Measurements from ENCODE around the gene FOXF2. TPM values are rescaled to one million over a fixed set of nuclear protein-coding genes. Genes with fewer than 3 reads are reported as not detected.

Gene FOXF2
- total and polyA plus RNA-seq, 2 of the 13 experiments (the other 11 are each of a cell fraction or from before 2014, with no cell fraction given): not detected

GRCh38 chr6:1395506-1395905, 6.1 kb downstream of the FOXF2 start:
- CTCF ChIA-PET (ENCODE audit: low intra/inter-chr PET ratio, low total read pairs): no interaction called here
- BruUV-seq (replicated peaks): no TSS peak
- Histone ChIP-seq H3K4me1 (ENCODE audit: insufficient read depth, low read length) (no peaks in the 10 kb centered on the region), H3K4me2 (ENCODE audit: low read depth, low read length) (no peak overlapping the region), H4K20me1 (ENCODE audit: insufficient read depth, low read length) (peaks cover 4% of the 10 kb centered on the region), H3K4me3 (replicated peaks in 1 of 3; ENCODE audit: insufficient read depth in 1 of 3, low read depth in 2 of 3, low read length in 3 of 3) (no peak overlapping the region), H3K27ac (ENCODE audit: extremely low read length, insufficient read depth, low read length) (no peak overlapping the region), H3K79me2 (ENCODE audit: insufficient read depth, low read length) (no peaks in the 10 kb centered on the region), H3K27me3 (ENCODE audit: control insufficient read depth in 1 of 2, insufficient read depth in 2 of 2, low read length in 2 of 2) (peaks cover 41 to 93% of the 10 kb centered on the region in 2 experiments; a peak in 4 of 5 replicates), H2AFZ (ENCODE audit: low read length) (no peak overlapping the region), H3K9ac (ENCODE audit: insufficient read depth, low read depth, low read length) (no peak overlapping the region), H3K9me3 (ENCODE audit: low read length) (no peaks in the 10 kb centered on the region), H3K36me3 (replicated peaks in 1 of 2; ENCODE audit: control insufficient read depth in 1 of 2, insufficient read depth in 2 of 2, low read length in 2 of 2) (no peaks in the 10 kb centered on the region)
- FAIRE-seq (no peak), DNase-seq (ENCODE audit: low spot score) (no peak), ATAC-seq (no peak)
- POLR2A ChIA-PET: no interaction called here
- in situ Hi-C loops (cut with HindIII; ENCODE audit: extremely low pct_ligation_motif_present, low pct_unique_long_range_greater_than_20kb): loop anchor here (10.0 kb wide), 1 partner anchor 801 kb away; no protein-coding TSS in a partner anchor
- 23% methylated on average over 4 of the region's 4 CpGs for WGBS (ENCODE audit: low lambda C conversion rate)
- intact Hi-C loops (cut with micrococcal nuclease; ENCODE audit: unreplicated experiment): loop anchor here (5.0 kb wide), 1 partner anchor 493 kb away; no protein-coding TSS in a partner anchor
- no peak for TF ChIP-seq KLF13 (CRISPR knock-in tag; IDR thresholded peaks at IDR 0.05)
- no peak for TF ChIP-seq JDP2 (CRISPR knock-in tag; IDR thresholded peaks at IDR 0.05; ENCODE audit: borderline replicate concordance)
- no peak for TF ChIP-seq ZNF782 (CRISPR knock-in tag; IDR thresholded peaks at IDR 0.05; ENCODE audit: borderline replicate concordance)

- Histone ChIP-seq H3K4me3 (replicated peaks in 1 of 3; ENCODE audit: insufficient read depth in 1 of 3, low read depth in 2 of 3, low read length in 3 of 3) (no peak overlapping the region), H3K9me3 (ENCODE audit: low read length) (no peaks in the 10 kb centered on the region), H3K36me3 (replicated peaks in 1 of 2; ENCODE audit: control insufficient read depth in 1 of 2, insufficient read depth in 2 of 2, low read length in 2 of 2) (no peaks in the 10 kb centered on the region), H3K79me2 (ENCODE audit: insufficient read depth, low read length) (no peaks in the 10 kb centered on the region), H2AFZ (ENCODE audit: low read length) (no peak overlapping the region), H4K20me1 (ENCODE audit: insufficient read depth, low read length) (peaks cover 4% of the 10 kb centered on the region), H3K27me3 (ENCODE audit: control insufficient read depth in 1 of 2, insufficient read depth in 2 of 2, low read length in 2 of 2) (peaks cover 37 to 93% of the 10 kb centered on the region in 2 experiments; a peak in 4 of 5 replicates), H3K4me2 (ENCODE audit: low read depth, low read length) (no peak overlapping the region), H3K27ac (ENCODE audit: extremely low read length, insufficient read depth, low read length) (no peak overlapping the region), H3K4me1 (ENCODE audit: insufficient read depth, low read length) (no peaks in the 10 kb centered on the region), H3K9ac (ENCODE audit: insufficient read depth, low read depth, low read length) (no peak overlapping the region)
- FAIRE-seq: no peak
- ChIA-PET CTCF (ENCODE audit: low intra/inter-chr PET ratio, low total read pairs) (interaction anchor here (0.9 to 2.9 kb wide), 4 partner anchors 483 to 804 kb away, joined by 3 to 19 read pairs (median 6); no protein-coding TSS in a partner anchor), POLR2A (no interaction called here)
- in situ Hi-C loops (cut with HindIII; ENCODE audit: extremely low pct_ligation_motif_present, low pct_unique_long_range_greater_than_20kb) (loop anchor here (10.0 kb wide), 1 partner anchor 801 kb away; no protein-coding TSS in a partner anchor), intact Hi-C loops (cut with micrococcal nuclease; ENCODE audit: unreplicated experiment) (loop anchor here (2.0 to 5.0 kb wide), 3 partner anchors 494 to 803 kb away; no protein-coding TSS in a partner anchor)
- no peak for ATAC-seq
- no TSS peak for BruUV-seq (replicated peaks)
- 28% methylated on average over 15 of the region's 15 CpGs for WGBS (ENCODE audit: low lambda C conversion rate)
- no peak for DNase-seq (ENCODE audit: low spot score)
- TF ChIP-seq, protein P1, sequence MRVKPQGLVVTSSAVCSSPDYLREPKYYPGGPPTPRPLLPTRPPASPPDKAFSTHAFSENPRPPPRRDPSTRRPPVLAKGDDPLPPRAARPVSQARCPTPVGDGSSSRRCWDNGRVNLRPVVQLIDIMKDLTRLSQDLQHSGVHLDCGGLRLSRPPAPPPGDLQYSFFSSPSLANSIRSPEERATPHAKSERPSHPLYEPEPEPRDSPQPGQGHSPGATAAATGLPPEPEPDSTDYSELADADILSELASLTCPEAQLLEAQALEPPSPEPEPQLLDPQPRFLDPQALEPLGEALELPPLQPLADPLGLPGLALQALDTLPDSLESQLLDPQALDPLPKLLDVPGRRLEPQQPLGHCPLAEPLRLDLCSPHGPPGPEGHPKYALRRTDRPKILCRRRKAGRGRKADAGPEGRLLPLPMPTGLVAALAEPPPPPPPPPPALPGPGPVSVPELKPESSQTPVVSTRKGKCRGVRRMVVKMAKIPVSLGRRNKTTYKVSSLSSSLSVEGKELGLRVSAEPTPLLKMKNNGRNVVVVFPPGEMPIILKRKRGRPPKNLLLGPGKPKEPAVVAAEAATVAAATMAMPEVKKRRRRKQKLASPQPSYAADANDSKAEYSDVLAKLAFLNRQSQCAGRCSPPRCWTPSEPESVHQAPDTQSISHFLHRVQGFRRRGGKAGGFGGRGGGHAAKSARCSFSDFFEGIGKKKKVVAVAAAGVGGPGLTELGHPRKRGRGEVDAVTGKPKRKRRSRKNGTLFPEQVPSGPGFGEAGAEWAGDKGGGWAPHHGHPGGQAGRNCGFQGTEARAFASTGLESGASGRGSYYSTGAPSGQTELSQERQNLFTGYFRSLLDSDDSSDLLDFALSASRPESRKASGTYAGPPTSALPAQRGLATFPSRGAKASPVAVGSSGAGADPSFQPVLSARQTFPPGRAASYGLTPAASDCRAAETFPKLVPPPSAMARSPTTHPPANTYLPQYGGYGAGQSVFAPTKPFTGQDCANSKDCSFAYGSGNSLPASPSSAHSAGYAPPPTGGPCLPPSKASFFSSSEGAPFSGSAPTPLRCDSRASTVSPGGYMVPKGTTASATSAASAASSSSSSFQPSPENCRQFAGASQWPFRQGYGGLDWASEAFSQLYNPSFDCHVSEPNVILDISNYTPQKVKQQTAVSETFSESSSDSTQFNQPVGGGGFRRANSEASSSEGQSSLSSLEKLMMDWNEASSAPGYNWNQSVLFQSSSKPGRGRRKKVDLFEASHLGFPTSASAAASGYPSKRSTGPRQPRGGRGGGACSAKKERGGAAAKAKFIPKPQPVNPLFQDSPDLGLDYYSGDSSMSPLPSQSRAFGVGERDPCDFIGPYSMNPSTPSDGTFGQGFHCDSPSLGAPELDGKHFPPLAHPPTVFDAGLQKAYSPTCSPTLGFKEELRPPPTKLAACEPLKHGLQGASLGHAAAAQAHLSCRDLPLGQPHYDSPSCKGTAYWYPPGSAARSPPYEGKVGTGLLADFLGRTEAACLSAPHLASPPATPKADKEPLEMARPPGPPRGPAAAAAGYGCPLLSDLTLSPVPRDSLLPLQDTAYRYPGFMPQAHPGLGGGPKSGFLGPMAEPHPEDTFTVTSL (CRISPR knock-in tag; IDR thresholded peaks at IDR 0.05; ENCODE audit: borderline replicate concordance): no peak
- peak; percentile 72; the same call in 1 of the 2 replicates for TF ChIP-seq EZH2 (conservative IDR thresholded peaks at IDR 0.05; ENCODE audit: low read depth, low read length)
- no peak for TF ChIP-seq ZMYM2 (CRISPR knock-in tag; IDR thresholded peaks at IDR 0.05)
Measured at GRCh38 chr6:1395941-1396908, 6.8 kb downstream of the FOXF2 start.

Data from HepG2 (cell line).